DMS153 treated with DMSO at 0.1 percent for 48 hours (cell line): ENCODE results near the gene CHAF1B.
A peak's percentile ranks its signal among the peaks of the same experiment; 100 is the strongest.

Source experiments
- DNase-seq: peaks from one replicate; lab custom pipeline; 2025; ENCODE audit not compliant: unreplicated experiment; lab: John Stamatoyannopoulos, UW

Gene CHAF1B

GRCh38 chr21:36425286-36425685, 40.1 kb downstream of the CHAF1B start:
- no peak for DNase-seq

DNA sequence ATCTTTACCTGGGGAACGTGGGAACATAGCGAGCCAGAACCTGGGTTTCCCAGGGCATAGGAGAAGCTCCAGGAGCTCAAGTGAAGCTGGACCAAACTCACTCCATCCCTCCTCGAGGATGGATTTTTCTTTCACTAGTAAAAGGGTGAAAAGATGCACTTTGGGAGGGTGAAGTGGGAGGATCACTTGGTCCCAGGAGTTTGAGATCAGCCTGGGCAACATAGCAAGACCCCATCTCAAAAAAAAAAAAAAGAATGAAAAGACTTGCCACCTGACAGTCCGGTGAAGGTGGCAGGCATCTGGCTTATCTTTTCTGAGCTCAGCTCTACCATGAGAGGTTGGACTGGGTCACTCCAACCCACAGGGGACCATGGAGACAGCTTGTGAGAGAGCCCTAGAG, 42.3 kb downstream of the CHAF1B start:
- DNase-seq, result no peak

DNA sequence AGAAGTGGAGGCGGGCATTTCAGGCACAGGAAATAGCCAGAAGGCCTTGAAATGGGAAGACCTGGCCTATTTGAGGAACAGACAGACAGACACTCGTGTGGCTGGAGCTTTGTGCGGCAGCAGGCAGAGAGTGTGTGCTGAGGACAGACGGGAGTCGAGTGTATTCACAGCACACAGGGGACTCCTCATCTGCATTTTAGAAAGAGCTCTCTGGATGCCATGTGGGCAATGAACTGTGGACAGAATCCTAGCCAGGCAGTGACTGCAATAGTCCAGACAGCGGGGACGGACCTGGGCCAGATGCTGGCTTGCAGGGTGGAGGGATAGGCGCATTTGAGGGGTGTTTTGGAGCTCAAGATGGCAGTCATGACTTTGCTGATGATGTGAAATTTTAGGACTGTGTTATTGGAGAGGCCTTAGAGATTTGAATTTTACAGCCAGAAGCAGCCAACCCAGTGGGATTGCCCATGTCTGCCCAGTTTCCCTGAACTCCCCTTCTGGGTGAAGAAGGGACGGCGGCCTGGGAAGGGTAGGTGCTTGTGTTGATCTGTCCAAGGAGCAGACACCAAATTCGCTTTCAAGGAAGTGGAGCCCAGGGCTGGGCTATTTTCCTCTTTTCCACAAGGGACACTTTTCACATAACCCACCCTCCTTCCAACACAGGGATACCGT, 43.7 kb downstream of the CHAF1B start:
- DNase-seq, result no peak

DNA sequence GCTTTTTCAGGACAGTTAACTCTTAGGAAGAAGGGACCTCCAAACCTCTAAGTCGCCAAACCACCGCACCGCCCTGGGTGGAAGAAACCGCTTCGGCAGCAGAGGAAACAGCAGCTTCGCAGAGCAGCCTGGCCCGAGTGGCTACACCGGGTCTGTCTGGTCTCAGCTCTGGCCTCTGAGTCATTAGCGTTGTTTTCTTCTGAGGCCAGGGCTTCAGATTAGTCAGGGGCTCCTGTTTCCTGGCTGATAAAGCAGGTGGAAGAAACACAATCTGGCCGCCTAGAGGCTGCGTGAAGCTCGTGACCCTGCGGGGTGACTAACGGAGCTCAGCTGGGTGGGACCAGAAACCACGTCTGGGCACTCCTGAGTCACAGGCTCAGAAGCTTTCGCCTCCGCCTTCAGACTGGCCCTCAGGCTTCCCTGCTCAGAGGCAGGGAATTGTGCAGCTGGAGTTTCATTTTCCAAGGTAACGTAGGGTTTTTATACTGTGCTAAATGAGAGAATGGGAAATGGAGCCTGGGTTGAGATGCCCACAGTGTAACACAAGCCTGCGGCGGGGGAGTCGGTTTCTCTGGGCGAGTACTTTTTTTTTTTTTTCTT, 44.9 kb downstream of the CHAF1B start:
- no peak for DNase-seq

DNA sequence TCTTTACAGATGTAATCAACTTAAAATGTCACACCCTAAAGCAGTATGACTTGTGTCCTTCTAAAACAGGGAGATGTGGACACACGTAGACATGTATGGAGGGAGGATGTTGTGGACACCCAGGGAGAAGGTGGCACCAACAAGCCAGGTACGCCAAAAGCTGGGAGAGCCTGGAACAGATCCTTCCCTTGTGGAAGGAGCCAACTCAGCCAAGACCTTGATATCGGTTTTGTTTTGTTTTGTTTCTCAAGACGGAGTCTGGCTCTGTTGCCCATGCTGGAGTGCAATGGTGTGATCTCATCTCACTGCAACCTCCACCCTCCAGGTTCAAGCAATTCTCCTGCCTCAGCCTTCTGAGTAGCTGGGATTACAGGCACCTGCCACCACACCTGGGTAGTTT, 45.6 kb downstream of the CHAF1B start:
- DNase-seq, result no peak

DNA sequence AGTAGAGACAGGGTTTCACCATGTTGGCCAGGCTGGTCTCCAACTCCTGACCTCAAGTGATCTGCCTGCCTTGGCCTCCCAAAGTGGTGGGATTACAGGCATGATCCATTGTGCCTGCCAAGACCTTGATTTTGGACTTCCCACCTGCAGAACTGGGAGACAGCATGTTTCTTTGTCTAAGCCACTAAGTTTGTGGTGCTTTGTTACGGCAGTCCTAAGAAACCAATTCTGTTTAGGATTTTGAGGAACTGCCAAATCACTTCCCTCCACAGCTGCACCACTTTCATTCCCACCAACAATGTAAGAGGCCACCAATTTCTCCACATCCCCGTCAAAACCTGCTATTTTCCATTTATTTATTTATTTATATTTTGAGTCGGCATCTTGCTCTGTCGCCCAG, 46.1 kb downstream of the CHAF1B start:
- no peak for DNase-seq

GRCh38 chr21:36433059-36433709, 48.0 kb downstream of the CHAF1B start:
- no peak for DNase-seq

GRCh38 chr21:36434144-36434543, 49.0 kb downstream of the CHAF1B start:
- no peak for DNase-seq

GRCh38 chr21:36436829-36437744, 51.9 kb downstream of the CHAF1B start:
- no peak for DNase-seq

- DNase-seq, result no peak
Measured at GRCh38 chr21:36437745-36438128, 52.5 kb downstream of the CHAF1B start.

GRCh38 chr21:36441715-36442114, 56.5 kb downstream of the CHAF1B start:
- no peak for DNase-seq

GRCh38 chr21:36446301-36446700, 61.1 kb downstream of the CHAF1B start:
- DNase-seq, result no peak

DNA sequence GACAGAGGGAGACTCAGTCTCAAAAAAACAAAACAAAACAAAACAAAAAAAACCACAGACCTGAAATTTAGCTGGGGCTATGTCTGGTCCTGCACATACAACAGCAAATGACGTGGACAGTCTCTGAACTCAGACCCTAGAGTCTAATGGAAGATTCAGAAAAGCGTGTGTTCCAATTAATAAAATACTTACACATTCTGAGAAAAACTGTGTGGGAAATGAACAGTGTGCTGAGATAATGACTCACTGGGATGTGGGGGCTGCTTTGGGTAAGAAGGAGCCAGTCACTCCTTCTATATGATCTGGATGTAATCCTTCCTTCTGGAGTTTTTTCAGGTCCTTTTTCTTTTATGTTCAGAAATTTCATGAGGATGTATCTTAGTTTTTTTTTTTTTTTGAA, 65.3 kb downstream of the CHAF1B start:
- no peak for DNase-seq

- no peak for DNase-seq
Measured at GRCh38 chr21:36451506-36451905, 66.3 kb downstream of the CHAF1B start.

- DNase-seq, result no peak
Measured at GRCh38 chr21:36452281-36452825, 67.2 kb downstream of the CHAF1B start.

DNA sequence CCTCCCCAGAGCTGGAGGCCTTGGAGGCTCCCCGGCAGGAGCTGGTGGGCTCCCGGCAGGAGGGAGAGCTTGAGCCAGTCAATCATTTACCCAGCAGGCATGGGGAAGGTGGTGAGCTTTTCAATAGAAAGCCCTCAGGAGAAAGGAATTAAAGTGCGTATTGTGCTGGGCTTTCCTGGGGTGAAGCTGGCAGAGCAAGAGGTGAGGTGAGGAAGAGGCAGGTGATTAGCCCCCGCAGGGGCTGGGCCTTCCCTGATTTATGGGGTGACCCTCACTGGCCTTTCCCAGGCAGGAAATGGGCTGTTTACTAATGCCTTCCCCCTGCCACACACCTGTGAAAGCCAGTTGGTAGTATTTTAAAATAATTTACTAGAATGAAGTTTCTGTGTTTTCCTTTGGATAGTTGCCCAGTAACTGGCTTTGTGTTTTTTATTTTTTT, 68.9 kb downstream of the CHAF1B start:
- DNase-seq, result peak; percentile 25

- no peak for DNase-seq
Measured at GRCh38 chr21:36454706-36455105, 69.5 kb downstream of the CHAF1B start.

GRCh38 chr21:36456729-36457414, 71.7 kb downstream of the CHAF1B start:
- no peak for DNase-seq

DNA sequence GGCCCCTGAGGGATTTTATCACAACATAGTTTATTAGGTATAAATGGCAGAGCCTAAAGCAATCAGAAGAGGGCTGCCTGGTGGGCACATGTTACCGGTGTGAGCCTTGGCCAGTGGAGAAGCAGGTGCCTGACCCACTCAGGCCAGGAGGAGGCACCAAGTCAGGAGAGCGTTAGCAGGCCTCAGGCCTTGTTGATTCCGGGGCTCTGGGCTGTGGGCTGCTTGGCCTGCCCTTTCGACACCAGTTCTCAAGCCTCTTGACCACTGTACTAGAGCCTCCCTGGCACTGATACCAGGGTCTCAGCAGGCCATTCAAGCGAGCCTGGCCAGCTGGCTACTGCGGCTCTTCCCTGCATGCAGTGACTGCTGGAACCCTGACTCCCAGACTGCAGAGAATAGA, 73.9 kb downstream of the CHAF1B start:
- DNase-seq, result no peak

DNA sequence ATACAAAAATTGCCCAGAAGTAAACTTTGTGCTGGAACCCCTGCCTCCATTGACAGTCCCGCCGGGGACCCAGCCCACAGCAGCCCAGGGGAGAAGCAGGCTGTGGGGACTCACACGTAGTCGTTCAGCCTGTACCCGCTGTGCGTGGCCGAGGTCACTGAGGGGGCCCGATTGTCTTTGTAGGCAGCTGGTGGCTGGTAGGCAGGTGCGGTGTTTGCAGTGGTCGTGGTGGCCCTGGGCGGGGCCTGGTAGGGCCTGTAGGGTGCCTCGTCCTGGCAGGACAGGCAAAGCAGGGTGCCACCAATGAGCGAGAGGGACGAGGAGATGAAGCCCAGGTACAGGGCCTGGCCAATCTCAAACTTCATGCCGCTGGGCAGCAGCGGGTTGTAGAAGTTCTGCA, 75.7 kb downstream of the CHAF1B start:
- DNase-seq, result no peak
